HepG2 (cell line): ENCODE measurements around the gene DHX29. TPM values are rescaled to one million over a fixed set of nuclear protein-coding genes. Genes with fewer than 3 reads are reported as not detected.
A peak's percentile ranks its signal among the peaks of the same experiment; 100 is the strongest.

ENCODE experiments used
- IRF2 ChIP-seq: IDR thresholded peaks from 2 replicates; pipeline ENCODE4 v1.6.1; 2018; ENCODE audit warnings: missing genetic modification reagents, missing compliant biosample characterization
- MNT ChIP-seq: fragments of 450-650 bp; IDR thresholded peaks from 2 replicates; pipeline ENCODE4 v1.6.1; 2016
- MYC ChIP-seq: sonication (generic); formaldehyde crosslinking; IDR thresholded peaks from 2 replicates; pipeline ENCODE4 v1.9.0; 2021; ENCODE audit warnings: missing genetic modification reagents, borderline replicate concordance
- NCOA5 ChIP-seq: sonication (generic); formaldehyde crosslinking; IDR thresholded peaks from 2 replicates; pipeline ENCODE4 v1.4.0; 2020; ENCODE audit warnings: missing genetic modification reagents
- POLR2G ChIP-seq: fragments of 200-400 bp; formaldehyde crosslinking; IDR thresholded peaks from 2 replicates; pipeline ENCODE4 v1.6.1; 2018; ENCODE audit warnings: mild to moderate bottlenecking, low read depth, low read length, moderate library complexity
- SAP130 ChIP-seq: IDR thresholded peaks from 2 replicates; pipeline ENCODE4 v1.6.1; 2016; ENCODE audit warnings: low read depth
- TCF7L2 ChIP-seq: IDR thresholded peaks from 2 replicates; pipeline ENCODE4 v1.6.1; 2011; ENCODE audit warnings: mild to moderate bottlenecking, low read depth, low read length, moderate library complexity
- ZBTB39 ChIP-seq: sonication (generic); formaldehyde crosslinking; IDR thresholded peaks from 2 replicates; pipeline ENCODE4 v1.5.0; 2020; ENCODE audit warnings: missing genetic modification reagents
- ZNF256 ChIP-seq: sonication (generic); formaldehyde crosslinking; conservative IDR thresholded peaks from 2 replicates; pipeline ENCODE4 v1.4.0; 2020; ENCODE audit warnings: missing genetic modification reagents
- ZNF354B ChIP-seq: sonication (generic); formaldehyde crosslinking; IDR thresholded peaks from 2 replicates; pipeline ENCODE4 v1.8.0; 2022; ENCODE audit warnings: mild to moderate bottlenecking, missing genetic modification reagents
- ZNF530 ChIP-seq: sonication (generic); formaldehyde crosslinking; IDR thresholded peaks from 2 replicates; pipeline ENCODE4 v1.5.0; 2020; ENCODE audit warnings: low read depth, mild to moderate bottlenecking, missing genetic modification reagents
- ZNF672 ChIP-seq: sonication (generic); formaldehyde crosslinking; IDR thresholded peaks from 2 replicates; pipeline ENCODE4 v1.8.1; 2022; ENCODE audit warnings: missing genetic modification reagents
- ZNF75D ChIP-seq: sonication (generic); formaldehyde crosslinking; IDR thresholded peaks from 2 replicates; pipeline ENCODE4 v1.8.1; 2023; ENCODE audit warnings: missing genetic modification reagents, mild to moderate bottlenecking, borderline replicate concordance
- ZNF883 ChIP-seq: sonication (generic); formaldehyde crosslinking; IDR thresholded peaks from 2 replicates; pipeline ENCODE4 v1.5.1; 2020; ENCODE audit warnings: mild to moderate bottlenecking, missing genetic modification reagents; ENCODE audit errors: not compliant biosample characterization
- polyA plus RNA-seq, 8 experiments: library from polyadenylated mRNA; depleted of rRNA in 3 of 8; stranded (reverse) in 7 of 8; unstranded in 1 of 8; fragments of >200 nt; fragmentation: Illumina TruSeq in 4 of 8; extraction: Trizol in 4 of 8; gene quantifications; 2 replicates each; pipeline versions ENCODE4 v1.2.1 to v1.2.3, GENCODE V29; 2011 to 2016; ENCODE audit warnings: low read depth in 4 of 8, missing spikeins in 1 of 8, mixed read lengths in 1 of 8; ENCODE audit not compliant: insufficient read depth in 1 of 8
- total RNA-seq, 5 experiments: library from RNA; depleted of rRNA; stranded (reverse); fragments of >200 nt; fragmentation: Illumina TruSeq; extraction: Trizol; gene quantifications; 2 replicates each; pipeline ENCODE4 v1.2.3, GENCODE V29; 2016; ENCODE audit warnings: low read depth in 1 of 5
- TF ChIP-seq, protein P1 (sequence below): sonication (generic); formaldehyde crosslinking; IDR thresholded peaks from 2 replicates; pipeline ENCODE4 v1.5.0; 2020; ENCODE audit warnings: missing genetic modification reagents
- TF ChIP-seq, protein P2 (sequence below): sonication (generic); formaldehyde crosslinking; IDR thresholded peaks from 2 replicates; pipeline ENCODE4 v1.5.1; 2020; ENCODE audit warnings: missing genetic modification reagents, mild to moderate bottlenecking, borderline replicate concordance
- TF ChIP-seq, protein P3 (sequence below): sonication (generic); formaldehyde crosslinking; IDR thresholded peaks from 2 replicates; pipeline ENCODE4 v1.5.1; 2020; ENCODE audit warnings: mild to moderate bottlenecking, missing genetic modification reagents, borderline replicate concordance

DHX29 gene
- total and polyA plus RNA-seq, 2 of the 13 experiments (the other 11 are each of a cell fraction or from before 2014, with no cell fraction given), result 1.9 to 22.0 TPM

DNA sequence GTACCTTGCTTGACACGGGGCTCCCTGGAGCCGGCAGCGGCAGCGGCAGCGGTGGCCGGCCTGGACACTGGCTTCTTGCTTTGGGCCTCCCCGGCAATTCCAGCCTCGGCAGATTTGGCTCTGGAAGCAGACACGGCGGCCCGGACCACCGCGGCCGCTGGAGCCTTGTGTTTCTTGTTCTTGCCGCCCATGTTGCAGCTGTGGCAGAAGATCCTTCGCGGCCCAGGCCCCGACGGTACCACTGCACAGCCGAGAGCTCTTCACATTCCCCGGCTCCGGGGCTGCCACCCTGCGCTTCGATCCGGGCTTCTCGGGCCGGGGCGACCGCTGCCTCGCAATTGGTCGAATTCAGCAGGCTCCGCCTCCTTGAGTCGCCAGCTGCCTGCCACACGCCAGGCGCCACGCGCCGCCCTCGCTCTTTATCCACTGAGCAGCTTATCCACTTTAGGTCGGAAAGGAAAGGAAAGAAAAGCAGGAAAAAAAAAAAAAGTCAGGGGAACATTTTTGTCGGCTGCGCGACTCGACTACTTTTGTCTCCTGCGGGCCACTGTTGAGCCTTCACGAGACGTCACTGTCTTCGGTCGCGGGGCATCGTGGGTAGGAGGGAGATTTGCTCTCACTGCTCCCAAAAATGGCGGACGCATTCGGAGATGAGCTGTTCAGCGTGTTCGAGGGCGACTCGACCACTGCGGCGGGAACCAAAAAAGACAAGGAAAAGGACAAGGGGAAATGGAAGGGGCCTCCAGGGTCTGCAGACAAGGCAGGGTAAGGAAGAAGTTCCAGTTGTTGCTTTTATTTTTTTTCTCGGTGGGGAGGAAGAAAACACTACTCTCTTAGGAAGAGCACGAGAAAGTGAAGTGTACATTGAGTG lies at the start of gene DHX29, which contains the start of gene MTREX (continued):
- TF ChIP-seq, protein P1, sequence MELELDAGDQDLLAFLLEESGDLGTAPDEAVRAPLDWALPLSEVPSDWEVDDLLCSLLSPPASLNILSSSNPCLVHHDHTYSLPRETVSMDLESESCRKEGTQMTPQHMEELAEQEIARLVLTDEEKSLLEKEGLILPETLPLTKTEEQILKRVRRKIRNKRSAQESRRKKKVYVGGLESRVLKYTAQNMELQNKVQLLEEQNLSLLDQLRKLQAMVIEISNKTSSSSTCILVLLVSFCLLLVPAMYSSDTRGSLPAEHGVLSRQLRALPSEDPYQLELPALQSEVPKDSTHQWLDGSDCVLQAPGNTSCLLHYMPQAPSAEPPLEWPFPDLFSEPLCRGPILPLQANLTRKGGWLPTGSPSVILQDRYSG (CRISPR knock-in tag), result peak; percentile 79
- TF ChIP-seq ZNF75D (CRISPR knock-in tag) (0 out of 2 replicates have a peak, but pooled peaks have one; percentile 16), NCOA5 (no peak), ZNF530 (no peak), MYC (CRISPR knock-in tag) (peak; percentile 75), SAP130 (CRISPR knock-in tag) (peak; percentile 75; the same call in 1 of the 2 replicates), ZNF256 (CRISPR knock-in tag) (no peak; the same call in 1 of the 2 replicates), MNT (peak; percentile 58), ZBTB39 (CRISPR knock-in tag) (0 out of 2 replicates have a peak, but pooled peaks have one; percentile 55), POLR2G (peak; percentile 95), ZNF883 (CRISPR knock-in tag) (peak; percentile 43), IRF2 (peak; percentile 81), ZNF354B (CRISPR knock-in tag) (no peak), TCF7L2 (no peak), ZNF672 (CRISPR knock-in tag) (no peak)
- TF ChIP-seq, protein P2, sequence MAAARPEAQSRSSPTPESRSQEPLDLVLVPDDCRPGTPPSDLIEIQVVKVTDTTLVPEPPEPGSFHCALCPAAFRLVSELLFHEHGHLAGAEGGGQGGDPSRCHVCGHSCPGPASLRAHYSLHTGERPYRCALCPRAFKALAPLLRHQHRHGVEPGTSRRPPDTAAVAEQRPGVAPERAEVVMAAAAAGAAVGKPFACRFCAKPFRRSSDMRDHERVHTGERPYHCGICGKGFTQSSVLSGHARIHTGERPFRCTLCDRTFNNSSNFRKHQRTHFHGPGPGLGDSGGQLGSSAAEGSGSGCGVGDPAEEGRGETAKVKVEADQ (CRISPR knock-in tag), result peak; percentile 73; the same call in 1 of the 2 replicates
- TF ChIP-seq, protein P3, sequence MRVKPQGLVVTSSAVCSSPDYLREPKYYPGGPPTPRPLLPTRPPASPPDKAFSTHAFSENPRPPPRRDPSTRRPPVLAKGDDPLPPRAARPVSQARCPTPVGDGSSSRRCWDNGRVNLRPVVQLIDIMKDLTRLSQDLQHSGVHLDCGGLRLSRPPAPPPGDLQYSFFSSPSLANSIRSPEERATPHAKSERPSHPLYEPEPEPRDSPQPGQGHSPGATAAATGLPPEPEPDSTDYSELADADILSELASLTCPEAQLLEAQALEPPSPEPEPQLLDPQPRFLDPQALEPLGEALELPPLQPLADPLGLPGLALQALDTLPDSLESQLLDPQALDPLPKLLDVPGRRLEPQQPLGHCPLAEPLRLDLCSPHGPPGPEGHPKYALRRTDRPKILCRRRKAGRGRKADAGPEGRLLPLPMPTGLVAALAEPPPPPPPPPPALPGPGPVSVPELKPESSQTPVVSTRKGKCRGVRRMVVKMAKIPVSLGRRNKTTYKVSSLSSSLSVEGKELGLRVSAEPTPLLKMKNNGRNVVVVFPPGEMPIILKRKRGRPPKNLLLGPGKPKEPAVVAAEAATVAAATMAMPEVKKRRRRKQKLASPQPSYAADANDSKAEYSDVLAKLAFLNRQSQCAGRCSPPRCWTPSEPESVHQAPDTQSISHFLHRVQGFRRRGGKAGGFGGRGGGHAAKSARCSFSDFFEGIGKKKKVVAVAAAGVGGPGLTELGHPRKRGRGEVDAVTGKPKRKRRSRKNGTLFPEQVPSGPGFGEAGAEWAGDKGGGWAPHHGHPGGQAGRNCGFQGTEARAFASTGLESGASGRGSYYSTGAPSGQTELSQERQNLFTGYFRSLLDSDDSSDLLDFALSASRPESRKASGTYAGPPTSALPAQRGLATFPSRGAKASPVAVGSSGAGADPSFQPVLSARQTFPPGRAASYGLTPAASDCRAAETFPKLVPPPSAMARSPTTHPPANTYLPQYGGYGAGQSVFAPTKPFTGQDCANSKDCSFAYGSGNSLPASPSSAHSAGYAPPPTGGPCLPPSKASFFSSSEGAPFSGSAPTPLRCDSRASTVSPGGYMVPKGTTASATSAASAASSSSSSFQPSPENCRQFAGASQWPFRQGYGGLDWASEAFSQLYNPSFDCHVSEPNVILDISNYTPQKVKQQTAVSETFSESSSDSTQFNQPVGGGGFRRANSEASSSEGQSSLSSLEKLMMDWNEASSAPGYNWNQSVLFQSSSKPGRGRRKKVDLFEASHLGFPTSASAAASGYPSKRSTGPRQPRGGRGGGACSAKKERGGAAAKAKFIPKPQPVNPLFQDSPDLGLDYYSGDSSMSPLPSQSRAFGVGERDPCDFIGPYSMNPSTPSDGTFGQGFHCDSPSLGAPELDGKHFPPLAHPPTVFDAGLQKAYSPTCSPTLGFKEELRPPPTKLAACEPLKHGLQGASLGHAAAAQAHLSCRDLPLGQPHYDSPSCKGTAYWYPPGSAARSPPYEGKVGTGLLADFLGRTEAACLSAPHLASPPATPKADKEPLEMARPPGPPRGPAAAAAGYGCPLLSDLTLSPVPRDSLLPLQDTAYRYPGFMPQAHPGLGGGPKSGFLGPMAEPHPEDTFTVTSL (CRISPR knock-in tag), result peak; percentile 67; the same call in 1 of the 2 replicates
